ENCODE results near the gene HOXD13. TPM values are rescaled to one million over a fixed set of nuclear protein-coding genes. Genes with fewer than 3 reads are reported as not detected.

The HOXD13 gene
- total and polyA plus RNA-seq, 2 of the 8 experiments (the other 6 are each of a cell fraction or from before 2014, with no cell fraction given): not detected

DNA sequence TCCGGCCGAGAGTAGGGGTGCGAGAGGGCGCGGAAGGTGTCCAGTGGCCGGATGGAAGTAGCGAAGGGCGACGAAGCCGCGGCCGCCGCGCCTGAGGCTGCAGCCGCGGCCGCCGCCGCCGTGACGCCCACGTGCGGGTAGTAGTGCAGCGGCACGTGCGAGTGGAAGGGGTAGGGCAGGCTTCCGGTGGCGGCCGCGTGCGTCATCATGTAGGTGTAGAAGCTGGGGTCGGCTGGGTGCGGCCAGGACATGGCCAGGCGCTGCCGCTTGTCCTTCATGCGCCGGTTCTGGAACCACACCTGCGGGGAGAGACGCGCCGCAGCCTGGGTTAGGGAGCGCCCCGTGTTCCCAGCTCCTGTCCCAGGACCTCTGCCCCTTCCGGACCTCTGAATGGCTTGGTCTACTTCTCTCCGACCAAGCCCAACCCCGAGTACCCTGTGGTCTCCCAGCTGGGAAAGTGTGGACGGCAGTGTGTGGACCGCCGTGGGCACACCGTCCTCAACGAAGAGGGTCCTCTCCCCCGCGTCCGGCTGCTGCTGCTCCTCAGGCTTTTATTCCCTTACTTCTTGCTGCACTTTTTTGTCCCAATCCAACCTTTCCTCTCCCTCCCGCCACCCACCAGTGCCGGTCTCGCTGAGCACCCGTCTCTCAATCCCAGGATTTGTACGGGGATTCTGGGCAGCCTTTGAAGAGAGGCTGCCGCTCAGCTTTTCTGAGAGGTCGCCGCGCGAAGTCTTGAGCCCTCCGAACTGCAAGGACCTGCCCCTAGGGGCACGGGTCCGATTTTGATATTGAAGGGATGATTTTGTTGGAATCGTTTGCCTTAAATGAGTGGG lies 11.8 kb upstream of the HOXD13 start:
- Histone ChIP-seq H3K18ac (ENCODE audit: extremely low read depth, low read length) (no peak overlapping the region), H3K4me2 (ENCODE audit: insufficient read depth in 1 of 2, low read depth in 2 of 2, low read length in 2 of 2) (peak overlapping the region; percentile 55 to 67), H3K36me3 (ENCODE audit: control insufficient read depth in 2 of 4, insufficient read depth in 4 of 4, low read length in 3 of 4) (peaks cover 0 to 5% (median 0%) of the 10 kb centered on the region in 4 experiments; a peak in 1 of 8 replicates), H3K14ac (ENCODE audit: insufficient read length) (no peak overlapping the region), H3K56ac (replicated peaks; ENCODE audit: insufficient read length, low read depth, low read length) (no peak overlapping the region), H3K79me1 (ENCODE audit: low read depth, low read length) (no peaks in the 10 kb centered on the region), H2BK20ac (ENCODE audit: low read length) (no peak overlapping the region), H4K91ac (replicated peaks; ENCODE audit: insufficient read length, low read length) (no peak overlapping the region), H3K27ac (ENCODE audit: low read depth, low read length) (no peak overlapping the region), H2BK12ac (ENCODE audit: low read depth, low read length) (no peak overlapping the region), H3K79me2 (ENCODE audit: control insufficient read depth in 1 of 2, insufficient read depth in 2 of 2, low read length in 2 of 2) (no peaks in the 10 kb centered on the region), H3K9ac (replicated peaks in 1 of 4; ENCODE audit: extremely low read depth in 1 of 4, low read depth in 3 of 4, low read length in 3 of 4) (no peak overlapping the region), H4K20me1 (replicated peaks in 1 of 2; ENCODE audit: control insufficient read depth in 1 of 2, insufficient read depth in 2 of 2, low read length in 2 of 2) (peaks cover 15 to 17% of the 10 kb centered on the region in 2 experiments), H2BK120ac (replicated peaks; ENCODE audit: low read depth, low read length) (no peak overlapping the region), H3K4me3 (ENCODE audit: extremely low read depth in 1 of 4, insufficient read depth in 2 of 4, low read depth in 3 of 4, low read length in 4 of 4) (peak overlapping the region in 2 of 4 experiments; percentile 11 to 54; a peak in 4 of 8 replicates), H2BK5ac (ENCODE audit: low read depth, low read length) (no peak overlapping the region), H3K4ac (replicated peaks; ENCODE audit: insufficient read length, low read depth, low read length) (no peak overlapping the region), H2AK5ac (ENCODE audit: low read depth, low read length) (no peak overlapping the region), H3K23me2 (ENCODE audit: low read depth, low read length) (peaks cover 6% of the 10 kb centered on the region; the same call in 1 of the 2 replicates), H3K4me1 (replicated peaks in 1 of 4; ENCODE audit: control insufficient read depth in 3 of 4, insufficient read depth in 4 of 4, low read length in 3 of 4) (peaks cover 0 to 29% (median 12%) of the 10 kb centered on the region in 4 experiments; a peak in 5 of 7 replicates), H4K8ac (ENCODE audit: extremely low read depth, insufficient read depth, low read length) (no peak overlapping the region), H4K5ac (ENCODE audit: insufficient read length, low read depth, low read length) (no peak overlapping the region), H3K9me3 (ENCODE audit: insufficient read depth in 2 of 2, low read depth in 1 of 2, low read length in 1 of 2) (no peaks in the 10 kb centered on the region; a peak in 1 of 4 replicates), H3K27me3 (replicated peaks in 1 of 4; ENCODE audit: control insufficient read depth in 3 of 4, extremely low read depth in 1 of 4, insufficient read depth in 3 of 4, low read length in 3 of 4) (peaks cover 85 to 98% (median 92%) of the 10 kb centered on the region in 4 experiments), H2AFZ (ENCODE audit: low read length) (no peak overlapping the region), H3K23ac (ENCODE audit: insufficient read length) (no peak overlapping the region), H2BK15ac (ENCODE audit: low read length) (no peak overlapping the region)
- DNase-seq (ENCODE audit: low read depth in 1 of 2, low spot score in 2 of 2) (peak in 1 of 2 experiments; percentile 65), FAIRE-seq (no peak)
- ChIA-PET CTCF (ENCODE audit: partially characterized antibody) (interaction anchor here (0.6 to 7.8 kb wide), 20 partner anchors 8 to 830 kb away, joined by 3 to 130 read pairs (median 3); partner anchors contain the start of genes HOXD11, HOXD12 and HOXD13), POLR2A (ENCODE audit: partially characterized antibody) (interaction anchor here (2.5 kb wide), 1 partner anchor 17 kb away, joined by 8 read pairs; no protein-coding TSS in a partner anchor)
- 4% methylated on average over 59 of the region's 68 CpGs; no CpG with 5 or more reads in 1 of the 2 experiments for WGBS, 2 experiments (ENCODE audit: extremely low coverage in 1 of 2, insufficient coverage in 1 of 2, insufficient read length in 1 of 2, insufficient replicate concordance in 2 of 2, low coverage in 1 of 2, low lambda C conversion rate in 2 of 2, missing lambda C conversion rate in 1 of 2)
- TF ChIP-seq RNF2 (IDR thresholded peaks at IDR 0.05; ENCODE audit: borderline replicate concordance, low read depth, low read length, missing control alignments, poor library complexity, severe bottlenecking): peak; percentile 89
- peak; percentile 89 for TF ChIP-seq SUZ12 (IDR thresholded peaks at IDR 0.05; ENCODE audit: low read length)
- TF ChIP-seq RBBP5 (IDR thresholded peaks at IDR 0.05; ENCODE audit: borderline replicate concordance, low read depth, low read length): 0 out of 2 replicates have a peak, but pooled peaks have one; percentile 16
- TF ChIP-seq CTBP2 (IDR thresholded peaks at IDR 0.05; ENCODE audit: borderline replicate concordance, insufficient read depth, insufficient read length, low read length): peak; percentile 85
- TF ChIP-seq KDM4A (IDR thresholded peaks at IDR 0.05; ENCODE audit: low read depth, low read length, severe bottlenecking): peak; percentile 69
- TF ChIP-seq PHF8 (conservative IDR thresholded peaks at IDR 0.05; ENCODE audit: low read depth, low read length): no peak
- peak; percentile 96; the same call in 1 of the 2 replicates for TF ChIP-seq CBX8 (IDR thresholded peaks at IDR 0.05; ENCODE audit: borderline replicate concordance, low read depth, low read length)
- TF ChIP-seq HDAC6 (IDR thresholded peaks at IDR 0.05; ENCODE audit: low read depth, low read length): no peak
- TF ChIP-seq EZH2 (IDR thresholded peaks at IDR 0.05; ENCODE audit: low read depth, low read length, severe bottlenecking): peak; percentile 84

All from H1 (cell line).